OCI-LY1 (cell line): ENCODE data around the gene CCDC154.

Source experiments
- H2AFZ ChIP-seq: fragments of 200-600 bp; sonication (generic), shearing (Covaris generic); 2 replicates; pipeline ENCODE4 v1.6.0; 2014; ENCODE audit warnings: antibody characterized with exemption, mild to moderate bottlenecking, low read length
- H3F3A ChIP-seq: fragments of 200-600 bp; sonication (generic), shearing (Covaris generic); 2 replicates; pipeline ENCODE4 v1.6.0; 2014; ENCODE audit warnings: mild to moderate bottlenecking, antibody characterized with exemption, low read length, moderate library complexity; ENCODE audit not compliant: insufficient read depth
- H3K27ac ChIP-seq: fragments of 200-600 bp; sonication (generic); 2 replicates; pipeline ENCODE4 v1.5.1; 2014; ENCODE audit warnings: low read length, mixed run types, mild to moderate bottlenecking, low read depth; ENCODE audit not compliant: poor library complexity, severe bottlenecking
- H3K27me3 ChIP-seq: fragments of 200-600 bp; sonication (generic); 2 replicates; pipeline ENCODE4 v1.6.0; 2014; ENCODE audit warnings: antibody characterized with exemption, mild to moderate bottlenecking, low read length, moderate library complexity; ENCODE audit not compliant: insufficient read depth
- H3K36me3 ChIP-seq: fragments of 200-600 bp; sonication (generic); 2 replicates; pipeline ENCODE4 v1.6.1; 2014; ENCODE audit warnings: mild to moderate bottlenecking, antibody characterized with exemption, low read length, moderate library complexity, mixed read lengths; ENCODE audit not compliant: insufficient read depth
- H3K4me1 ChIP-seq: fragments of 200-600 bp; sonication (generic); 2 replicates; pipeline ENCODE4 v1.5.1; 2014; ENCODE audit warnings: mild to moderate bottlenecking, low read length, moderate library complexity; ENCODE audit not compliant: insufficient read depth, severe bottlenecking
- H3K4me2 ChIP-seq: fragments of 200-600 bp; sonication (generic), shearing (Covaris generic); 2 replicates; pipeline ENCODE4 v1.6.1; 2014; ENCODE audit warnings: low read length
- H3K4me3 ChIP-seq: fragments of 200-600 bp; sonication (generic); 2 replicates; pipeline ENCODE4 v1.5.1; 2014; ENCODE audit warnings: low read length, low read depth, mild to moderate bottlenecking, mixed read lengths; ENCODE audit not compliant: poor library complexity, severe bottlenecking
- H3K79me2 ChIP-seq: fragments of 200-600 bp; shearing (Covaris generic); 2 replicates; pipeline ENCODE4 v1.6.1; 2016; ENCODE audit warnings: mixed run types, low read length, mixed read lengths; ENCODE audit not compliant: insufficient read depth
- H3K9ac ChIP-seq: fragments of 200-600 bp; sonication (generic), shearing (Covaris generic); 2 replicates; pipeline ENCODE4 v1.6.1; 2014; ENCODE audit warnings: mild to moderate bottlenecking, low read length, mixed read lengths
- H3K9me2 ChIP-seq: fragments of 200-600 bp; sonication (generic), shearing (Covaris generic); 2 replicates; pipeline ENCODE4 v1.6.1; 2014; ENCODE audit warnings: low read depth, mild to moderate bottlenecking, low read length, mixed read lengths
- H3K9me3 ChIP-seq: fragments of 200-600 bp; shearing (Covaris generic); 2 replicates; pipeline ENCODE4 v1.6.1; 2014; ENCODE audit warnings: low read length, mixed read lengths
- H4K20me1 ChIP-seq: fragments of 200-600 bp; sonication (generic), shearing (Covaris generic); 2 replicates; pipeline ENCODE4 v1.6.0; 2016; ENCODE audit warnings: mild to moderate bottlenecking, low read length; ENCODE audit not compliant: insufficient read depth
- EZH2 ChIP-seq: fragments of 200-600 bp; sonication (generic), shearing (Covaris generic); IDR thresholded peaks from 2 replicates; pipeline ENCODE4 v1.8.0; 2017; ENCODE audit warnings: borderline replicate concordance, mixed run types, mild to moderate bottlenecking, antibody characterized with exemption, low read length, moderate library complexity, mixed read lengths
- TF ChIP-seq, protein P1 (sequence below): fragments of 200-600 bp; sonication (generic), shearing (Covaris generic); IDR thresholded peaks from 2 replicates; pipeline ENCODE4 v1.5.1; 2017; ENCODE audit warnings: mild to moderate bottlenecking, antibody characterized with exemption, low read length, moderate library complexity, mixed read lengths

Gene CCDC154

DNA sequence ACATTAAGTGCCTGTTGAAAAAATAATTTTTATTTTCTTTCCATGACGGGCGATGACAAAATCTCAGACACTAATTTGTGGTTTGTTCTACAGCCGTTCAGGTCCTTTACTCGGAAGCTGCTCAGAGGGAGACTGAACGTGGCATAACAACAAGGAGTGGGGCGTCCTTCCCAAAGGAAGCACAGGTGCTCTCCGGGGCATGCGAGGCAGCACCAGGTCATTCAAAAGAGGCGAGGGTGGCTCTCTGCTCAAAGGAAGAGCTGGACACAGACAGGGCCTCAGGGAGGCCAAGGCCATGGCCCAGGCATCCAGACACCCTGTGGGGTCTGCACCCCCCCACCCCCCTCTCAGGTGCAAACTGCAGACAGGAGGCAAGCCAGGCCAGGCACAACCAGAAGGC is 46.0 kb downstream of the CCDC154 start:
- Histone ChIP-seq H3K36me3 (peaks cover 40% of the 10 kb centered on the region), H4K20me1 (no peaks in the 10 kb centered on the region), H3K4me3 (no peak overlapping the region), H3K4me2 (no peak overlapping the region), H3K9me3 (no peaks in the 10 kb centered on the region), H3K9ac (no peak overlapping the region), H3K27ac (no peak overlapping the region), H3K27me3 (no peaks in the 10 kb centered on the region), H2AFZ (no peak overlapping the region), H3K9me2 (no peaks in the 10 kb centered on the region), H3K79me2 (no peaks in the 10 kb centered on the region), H3K4me1 (no peaks in the 10 kb centered on the region), H3F3A (no peaks in the 10 kb centered on the region)
- TF ChIP-seq, protein P1, sequence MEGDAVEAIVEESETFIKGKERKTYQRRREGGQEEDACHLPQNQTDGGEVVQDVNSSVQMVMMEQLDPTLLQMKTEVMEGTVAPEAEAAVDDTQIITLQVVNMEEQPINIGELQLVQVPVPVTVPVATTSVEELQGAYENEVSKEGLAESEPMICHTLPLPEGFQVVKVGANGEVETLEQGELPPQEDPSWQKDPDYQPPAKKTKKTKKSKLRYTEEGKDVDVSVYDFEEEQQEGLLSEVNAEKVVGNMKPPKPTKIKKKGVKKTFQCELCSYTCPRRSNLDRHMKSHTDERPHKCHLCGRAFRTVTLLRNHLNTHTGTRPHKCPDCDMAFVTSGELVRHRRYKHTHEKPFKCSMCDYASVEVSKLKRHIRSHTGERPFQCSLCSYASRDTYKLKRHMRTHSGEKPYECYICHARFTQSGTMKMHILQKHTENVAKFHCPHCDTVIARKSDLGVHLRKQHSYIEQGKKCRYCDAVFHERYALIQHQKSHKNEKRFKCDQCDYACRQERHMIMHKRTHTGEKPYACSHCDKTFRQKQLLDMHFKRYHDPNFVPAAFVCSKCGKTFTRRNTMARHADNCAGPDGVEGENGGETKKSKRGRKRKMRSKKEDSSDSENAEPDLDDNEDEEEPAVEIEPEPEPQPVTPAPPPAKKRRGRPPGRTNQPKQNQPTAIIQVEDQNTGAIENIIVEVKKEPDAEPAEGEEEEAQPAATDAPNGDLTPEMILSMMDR, result no peak
- TF ChIP-seq EZH2, result no peak

DNA sequence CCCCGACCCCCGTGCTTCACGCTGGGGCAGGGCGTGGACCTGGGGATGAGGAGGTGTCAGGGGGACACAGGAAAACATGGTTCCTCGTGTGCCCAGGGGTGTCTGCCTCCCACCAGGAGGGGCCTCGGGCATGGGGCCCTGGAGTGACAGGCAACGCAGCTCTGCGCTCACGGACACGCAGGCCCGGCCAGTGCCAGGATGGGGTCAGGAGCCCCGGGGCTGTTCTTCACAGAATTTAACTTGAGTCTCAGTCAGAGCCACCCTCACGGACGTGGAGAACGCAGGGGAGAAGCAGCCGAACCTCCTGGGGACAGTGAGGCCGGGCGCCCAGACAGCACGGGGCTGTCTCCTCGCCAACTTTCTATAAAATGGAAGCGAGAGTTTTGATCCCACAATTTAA is 46.6 kb downstream of the CCDC154 start:
- H3K36me3 ChIP-seq, result peaks cover 41% of the 10 kb centered on the region
- H3K79me2 ChIP-seq, result no peaks in the 10 kb centered on the region
- H2AFZ ChIP-seq, result no peak overlapping the region
- no peaks in the 10 kb centered on the region for H4K20me1 ChIP-seq
- H3F3A ChIP-seq, result no peaks in the 10 kb centered on the region
- no peak overlapping the region for H3K4me3 ChIP-seq
- H3K9me3 ChIP-seq, result no peaks in the 10 kb centered on the region
- H3K9ac ChIP-seq, result no peak overlapping the region
- H3K4me2 ChIP-seq, result no peak overlapping the region
- H3K27ac ChIP-seq, result no peak overlapping the region
- no peaks in the 10 kb centered on the region for H3K4me1 ChIP-seq
- no peaks in the 10 kb centered on the region for H3K9me2 ChIP-seq
- no peak for TF ChIP-seq EZH2
- TF ChIP-seq, protein P1, result no peak
- H3K27me3 ChIP-seq, result no peaks in the 10 kb centered on the region

DNA sequence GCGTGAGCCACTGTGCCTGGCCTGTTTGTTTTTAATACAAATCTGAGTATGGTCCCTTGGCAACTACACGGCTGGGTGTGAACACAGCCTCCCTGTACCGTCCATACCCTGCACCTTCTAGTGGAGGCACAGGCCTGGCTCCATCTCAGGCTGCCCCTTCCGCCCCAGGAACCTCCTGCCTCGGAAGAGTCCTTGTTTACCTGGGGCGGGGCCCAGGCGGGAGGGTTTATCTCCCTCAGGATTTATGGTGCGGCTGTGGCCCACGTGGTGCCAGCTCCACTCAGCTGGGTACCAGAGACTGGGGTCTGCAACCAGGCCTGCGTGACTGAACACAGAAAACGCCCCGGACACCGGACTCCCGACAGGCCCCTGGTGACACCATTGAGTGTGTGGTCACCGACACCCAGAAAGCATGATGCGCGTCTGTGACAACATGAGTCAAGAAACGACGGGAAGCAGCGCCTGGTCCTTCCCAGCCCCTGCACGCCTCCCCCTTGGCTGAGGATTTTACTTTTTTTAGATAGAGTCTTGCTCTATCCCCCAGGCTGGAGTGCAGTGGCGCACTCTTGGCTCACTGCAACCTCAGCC is 48.8 kb downstream of the CCDC154 start:
- H3K27ac ChIP-seq, result no peak overlapping the region
- no peak overlapping the region for H3K4me2 ChIP-seq
- H3K27me3 ChIP-seq, result no peaks in the 10 kb centered on the region
- no peak overlapping the region for H3K9ac ChIP-seq
- H3K79me2 ChIP-seq, result no peaks in the 10 kb centered on the region
- peaks cover 25% of the 10 kb centered on the region; the same call in 1 of the 2 replicates for H3K36me3 ChIP-seq
- H4K20me1 ChIP-seq, result no peaks in the 10 kb centered on the region
- H3K4me1 ChIP-seq, result no peaks in the 10 kb centered on the region
- no peaks in the 10 kb centered on the region for H3F3A ChIP-seq
- H3K4me3 ChIP-seq, result no peak overlapping the region
- no peaks in the 10 kb centered on the region for H3K9me2 ChIP-seq
- H2AFZ ChIP-seq, result no peak overlapping the region
- TF ChIP-seq, protein P1, result no peak
- no peak for TF ChIP-seq EZH2
- H3K9me3 ChIP-seq, result no peaks in the 10 kb centered on the region
